ENCODE results near the gene GIPC1. TPM values are rescaled to one million over a fixed set of nuclear protein-coding genes. Genes with fewer than 3 reads are reported as not detected.

GIPC1 gene
- total RNA-seq, 1 donor from 2014 or later, result 23.6 TPM

DNA sequence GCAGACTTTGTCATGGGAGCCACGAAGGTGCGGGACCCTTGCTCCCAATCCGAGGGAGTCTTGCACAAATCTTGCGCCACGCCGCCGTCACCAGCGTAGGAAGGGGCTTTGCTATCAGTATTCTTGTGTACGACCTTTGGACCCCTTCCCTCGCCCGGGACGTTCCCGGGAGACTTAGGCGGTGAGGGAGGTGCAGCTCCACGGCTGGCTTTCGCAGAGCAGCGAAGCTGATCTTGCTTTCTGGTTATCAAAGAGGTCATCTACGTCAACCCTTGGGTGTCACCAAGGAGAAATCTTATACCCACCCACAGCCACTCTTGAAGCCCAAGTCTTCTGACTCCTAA is 34.0 kb upstream of the GIPC1 start:
- no peaks in the 10 kb centered on the region for H3K27me3 ChIP-seq

DNA sequence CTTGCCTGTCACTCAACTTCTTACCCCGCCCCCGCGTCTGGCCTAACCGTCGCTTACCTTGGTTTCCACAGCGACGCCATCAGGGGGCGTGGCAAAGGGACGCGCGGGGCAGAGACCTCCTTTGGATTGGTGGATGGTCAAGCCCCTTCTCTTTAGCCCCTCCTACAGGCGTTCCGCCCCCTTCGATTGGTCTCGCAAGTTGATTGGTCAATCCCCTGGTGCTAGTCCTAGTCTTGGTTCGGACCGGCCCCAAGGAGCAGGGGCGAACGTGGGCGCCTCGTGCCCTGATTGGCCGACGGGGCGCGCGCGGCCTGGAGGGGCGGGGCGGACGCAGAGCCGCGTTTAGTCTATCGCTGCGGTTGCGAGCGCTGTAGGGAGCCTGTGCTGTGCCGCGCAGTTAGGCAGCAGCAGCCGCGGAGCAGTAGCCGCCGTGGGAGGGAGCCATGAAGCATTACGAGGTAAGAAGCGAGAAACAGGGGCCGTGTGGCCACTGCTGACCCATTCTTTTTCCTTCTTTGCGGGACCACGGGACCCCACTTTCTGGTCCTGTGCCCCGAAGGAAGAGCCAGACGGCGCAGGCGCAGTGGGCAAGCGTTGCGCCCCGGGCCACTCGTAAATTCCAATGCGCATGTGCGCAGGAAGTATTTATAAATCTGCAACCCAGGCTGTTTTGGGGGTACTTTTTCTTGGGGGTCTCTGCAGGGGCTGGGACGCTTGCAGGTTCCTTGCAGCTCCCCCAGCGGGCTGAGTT is 33.5 kb upstream of the GIPC1 start, which contains the start of gene TECR:
Gene TECR (plus strand): TSS at position 341 of the 751 bp plus-strand sequence. CDS start 103 bp downstream, at position 444.
- Mint-ChIP-seq H3K27ac (peak within 1 kb of the TSS; percentile 93), H3K9me3 (no peaks in the 10 kb centered on the region), H3K4me1 (peaks cover 22% of the 10 kb centered on the region), H3K36me3 (peaks cover 4% of the 10 kb centered on the region), H3K4me3 (peak within 1 kb of the TSS; percentile 94), H3K27me3 (ENCODE audit: insufficient read depth, low read depth) (peaks cover 5% of the 10 kb centered on the region)
- peak within 1 kb of the TSS; percentile 78 for H2AFZ ChIP-seq (replicated peaks)
- peaks cover 6% of the 10 kb centered on the region for H3K4me1 ChIP-seq
- TF ChIP-seq, protein P1, sequence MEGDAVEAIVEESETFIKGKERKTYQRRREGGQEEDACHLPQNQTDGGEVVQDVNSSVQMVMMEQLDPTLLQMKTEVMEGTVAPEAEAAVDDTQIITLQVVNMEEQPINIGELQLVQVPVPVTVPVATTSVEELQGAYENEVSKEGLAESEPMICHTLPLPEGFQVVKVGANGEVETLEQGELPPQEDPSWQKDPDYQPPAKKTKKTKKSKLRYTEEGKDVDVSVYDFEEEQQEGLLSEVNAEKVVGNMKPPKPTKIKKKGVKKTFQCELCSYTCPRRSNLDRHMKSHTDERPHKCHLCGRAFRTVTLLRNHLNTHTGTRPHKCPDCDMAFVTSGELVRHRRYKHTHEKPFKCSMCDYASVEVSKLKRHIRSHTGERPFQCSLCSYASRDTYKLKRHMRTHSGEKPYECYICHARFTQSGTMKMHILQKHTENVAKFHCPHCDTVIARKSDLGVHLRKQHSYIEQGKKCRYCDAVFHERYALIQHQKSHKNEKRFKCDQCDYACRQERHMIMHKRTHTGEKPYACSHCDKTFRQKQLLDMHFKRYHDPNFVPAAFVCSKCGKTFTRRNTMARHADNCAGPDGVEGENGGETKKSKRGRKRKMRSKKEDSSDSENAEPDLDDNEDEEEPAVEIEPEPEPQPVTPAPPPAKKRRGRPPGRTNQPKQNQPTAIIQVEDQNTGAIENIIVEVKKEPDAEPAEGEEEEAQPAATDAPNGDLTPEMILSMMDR (IDR thresholded peaks at IDR 0.05), result no peak
- TF ChIP-seq EZH2 (IDR thresholded peaks at IDR 0.05) (no peak), EZH2phosphoT487 (IDR thresholded peaks at IDR 0.05) (no peak)
- no peaks in the 10 kb centered on the region for H3K9me3 ChIP-seq (ENCODE audit: low read depth)
- peak; percentile 100 for DNase-seq (ENCODE audit: low spot score)
- H3K79me2 ChIP-seq (ENCODE audit: low read depth), result peaks cover 45% of the 10 kb centered on the region
- H3K4me2 ChIP-seq, result peak within 1 kb of the TSS; percentile 83
- peaks cover 20% of the 10 kb centered on the region for H4K20me1 ChIP-seq (ENCODE audit: low read depth)
- H3K36me3 ChIP-seq, result no peaks in the 10 kb centered on the region
- H3K27me3 ChIP-seq, result no peaks in the 10 kb centered on the region
- peak within 1 kb of the TSS; percentile 49 for H3K9ac ChIP-seq
- H3F3A ChIP-seq (ENCODE audit: low read depth), result peaks cover 25% of the 10 kb centered on the region
- peak within 1 kb of the TSS; percentile 75 for H3K4me3 ChIP-seq
- no peak within 1 kb of the TSS for H3K27ac ChIP-seq

More for the DNA sequence above, 34.0 kb upstream of the GIPC1 start:
- Mint-ChIP-seq H3K36me3 (peaks cover 4% of the 10 kb centered on the region), H3K9me3 (no peaks in the 10 kb centered on the region), H3K4me3 (peak overlapping the region; percentile 94), H3K27me3 (ENCODE audit: insufficient read depth, low read depth) (peaks cover 5% of the 10 kb centered on the region), H3K4me1 (peaks cover 22% of the 10 kb centered on the region), H3K27ac (peak overlapping the region; percentile 93)
- peak overlapping the region; percentile 49 for H3K9ac ChIP-seq
- H3K36me3 ChIP-seq, result no peaks in the 10 kb centered on the region
- TF ChIP-seq EZH2phosphoT487 (IDR thresholded peaks at IDR 0.05) (no peak), EZH2 (IDR thresholded peaks at IDR 0.05) (no peak)
- TF ChIP-seq, protein P1 (IDR thresholded peaks at IDR 0.05), result no peak
- H3K79me2 ChIP-seq (ENCODE audit: low read depth), result peaks cover 51% of the 10 kb centered on the region
- no peak overlapping the region for H3K27ac ChIP-seq
- H3F3A ChIP-seq (ENCODE audit: low read depth), result peaks cover 30% of the 10 kb centered on the region
- peaks cover 6% of the 10 kb centered on the region for H3K4me1 ChIP-seq
- H2AFZ ChIP-seq (replicated peaks), result peak overlapping the region; percentile 75
- peak; percentile 79 for DNase-seq (ENCODE audit: low spot score)
- H3K4me3 ChIP-seq, result peak overlapping the region; percentile 75
- peaks cover 25% of the 10 kb centered on the region for H4K20me1 ChIP-seq (ENCODE audit: low read depth)
- H3K9me3 ChIP-seq (ENCODE audit: low read depth), result no peaks in the 10 kb centered on the region
- peak overlapping the region; percentile 83 for H3K4me2 ChIP-seq

DNA sequence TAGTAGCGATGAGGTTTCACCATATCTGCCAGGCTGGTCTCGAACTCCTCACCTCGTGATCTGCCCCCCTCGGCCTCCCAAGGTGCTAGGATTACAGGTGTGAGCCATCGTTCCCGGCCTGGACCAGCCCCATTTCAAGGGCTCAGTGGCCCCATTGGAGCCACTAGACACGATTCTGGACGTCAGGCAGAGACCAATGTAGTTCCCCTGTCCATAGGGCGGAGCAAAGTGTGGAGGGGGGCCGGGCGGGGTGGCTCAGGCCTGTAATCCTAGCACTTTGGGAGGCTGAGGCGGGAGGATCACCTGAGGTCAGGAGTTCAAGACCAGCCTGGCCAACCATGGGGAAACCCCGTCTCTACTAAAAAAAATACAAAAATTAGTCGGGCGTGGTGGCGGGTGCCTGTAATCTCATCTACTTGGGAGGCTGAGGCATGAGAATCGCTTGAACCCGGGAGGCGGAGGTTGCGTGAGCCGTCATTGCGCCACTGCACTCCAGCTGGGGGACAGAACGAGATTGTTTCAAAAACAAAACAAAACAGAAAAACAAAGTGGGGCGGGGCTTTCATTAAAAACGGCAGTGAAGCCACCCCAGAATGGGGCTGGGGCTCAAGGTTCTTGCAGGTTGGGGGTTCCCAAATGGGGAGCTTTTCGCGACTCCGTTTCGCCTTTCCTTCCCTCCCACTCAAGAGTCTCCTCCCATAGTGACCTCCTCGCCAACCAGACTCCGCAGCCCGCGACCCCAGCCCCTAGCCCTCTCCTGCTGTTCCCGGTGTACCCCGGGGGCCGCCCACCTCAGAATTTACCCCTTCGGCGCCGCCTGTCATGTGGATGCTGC is 32.7 kb upstream of the GIPC1 start:
- Histone ChIP-seq H2AFZ (replicated peaks) (peak overlapping the region; percentile 78), H3K4me3 (peak overlapping the region; percentile 50), H3K27me3 (no peaks in the 10 kb centered on the region), H3K36me3 (no peaks in the 10 kb centered on the region), H3F3A (ENCODE audit: low read depth) (peaks cover 24% of the 10 kb centered on the region), H3K79me2 (ENCODE audit: low read depth) (peaks cover 40% of the 10 kb centered on the region), H3K4me1 (peaks cover 6% of the 10 kb centered on the region), H3K9me3 (ENCODE audit: low read depth) (no peaks in the 10 kb centered on the region), H3K27ac (no peak overlapping the region), H4K20me1 (ENCODE audit: low read depth) (peaks cover 19% of the 10 kb centered on the region), H3K4me2 (peak overlapping the region; percentile 66), H3K9ac (no peak overlapping the region)
- TF ChIP-seq EZH2 (IDR thresholded peaks at IDR 0.05) (no peak), EZH2phosphoT487 (IDR thresholded peaks at IDR 0.05) (no peak)
- TF ChIP-seq, protein P1 (IDR thresholded peaks at IDR 0.05), result no peak
- H3K9me3 Mint-ChIP-seq, result no peaks in the 10 kb centered on the region
- DNase-seq (ENCODE audit: low spot score), result no peak
- peak overlapping the region; percentile 82 for H3K27ac Mint-ChIP-seq
- H3K4me1 Mint-ChIP-seq, result peaks cover 22% of the 10 kb centered on the region
- H3K27me3 Mint-ChIP-seq (ENCODE audit: insufficient read depth, low read depth), result peaks cover 6% of the 10 kb centered on the region
- H3K36me3 Mint-ChIP-seq, result peaks cover 4% of the 10 kb centered on the region
- H3K4me3 Mint-ChIP-seq, result peak overlapping the region; percentile 94
